ENCODE measurements around the gene ATP13A5. TPM values are rescaled to one million over a fixed set of nuclear protein-coding genes. Genes with fewer than 3 reads are reported as not detected.

ATP13A5 gene
- total RNA-seq, 1 experiment from 2014 or later: not detected

DNA sequence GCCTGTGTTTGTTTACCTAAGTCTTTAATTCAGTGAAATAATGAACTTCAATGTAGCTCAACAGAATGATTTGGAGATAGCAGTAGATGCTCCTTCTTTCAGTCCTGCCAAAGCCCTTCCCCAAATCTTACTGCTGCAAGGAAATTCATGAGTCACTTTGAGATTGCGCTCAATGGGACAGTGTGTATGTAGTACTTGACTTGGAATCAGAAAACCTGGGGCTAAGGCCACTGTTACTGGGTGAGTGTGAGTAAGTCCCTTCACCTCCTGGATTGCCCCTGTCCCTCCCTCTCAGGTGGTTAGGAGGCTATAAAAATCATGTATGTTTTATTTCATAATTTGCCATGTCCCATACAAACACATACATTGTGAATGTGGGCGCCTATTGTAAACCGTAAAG, 29.9 kb downstream of the ATP13A5 start:
- Histone ChIP-seq H3K27me3 (replicated peaks; ENCODE audit: insufficient read depth, low read depth, low read length, poor library complexity) (peaks cover 4% of the 10 kb centered on the region), H3K4me3 (ENCODE audit: low read depth, low read length, poor library complexity, severe bottlenecking) (no peak overlapping the region), H3K36me3 (ENCODE audit: insufficient read depth, low read length, poor library complexity, severe bottlenecking) (no peaks in the 10 kb centered on the region), H3K9me3 (ENCODE audit: low read depth, low read length, poor library complexity, severe bottlenecking) (no peaks in the 10 kb centered on the region), H3K4me1 (ENCODE audit: insufficient read depth, low read length, poor library complexity, severe bottlenecking) (no peaks in the 10 kb centered on the region), H3K27ac (ENCODE audit: low read depth, low read length, poor library complexity, severe bottlenecking) (no peak overlapping the region)
- intact Hi-C loops (cut with micrococcal nuclease; ENCODE audit: unreplicated experiment): no loop called here
- no peak for TF ChIP-seq EZH2 (IDR thresholded peaks at IDR 0.05; ENCODE audit: borderline replicate concordance, low read depth, low read length, poor library complexity, severe bottlenecking)
- TF ChIP-seq, protein P1, sequence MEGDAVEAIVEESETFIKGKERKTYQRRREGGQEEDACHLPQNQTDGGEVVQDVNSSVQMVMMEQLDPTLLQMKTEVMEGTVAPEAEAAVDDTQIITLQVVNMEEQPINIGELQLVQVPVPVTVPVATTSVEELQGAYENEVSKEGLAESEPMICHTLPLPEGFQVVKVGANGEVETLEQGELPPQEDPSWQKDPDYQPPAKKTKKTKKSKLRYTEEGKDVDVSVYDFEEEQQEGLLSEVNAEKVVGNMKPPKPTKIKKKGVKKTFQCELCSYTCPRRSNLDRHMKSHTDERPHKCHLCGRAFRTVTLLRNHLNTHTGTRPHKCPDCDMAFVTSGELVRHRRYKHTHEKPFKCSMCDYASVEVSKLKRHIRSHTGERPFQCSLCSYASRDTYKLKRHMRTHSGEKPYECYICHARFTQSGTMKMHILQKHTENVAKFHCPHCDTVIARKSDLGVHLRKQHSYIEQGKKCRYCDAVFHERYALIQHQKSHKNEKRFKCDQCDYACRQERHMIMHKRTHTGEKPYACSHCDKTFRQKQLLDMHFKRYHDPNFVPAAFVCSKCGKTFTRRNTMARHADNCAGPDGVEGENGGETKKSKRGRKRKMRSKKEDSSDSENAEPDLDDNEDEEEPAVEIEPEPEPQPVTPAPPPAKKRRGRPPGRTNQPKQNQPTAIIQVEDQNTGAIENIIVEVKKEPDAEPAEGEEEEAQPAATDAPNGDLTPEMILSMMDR (conservative IDR thresholded peaks at IDR 0.05; ENCODE audit: low read depth, low read length): no peak
- BruUV-seq (replicated peaks): no TSS peak
- CTCF ChIA-PET: no interaction called here
- no peak for DNase-seq (ENCODE audit: low spot score)
- POLR2A ChIA-PET (ENCODE audit: low non-redundant PET): no interaction called here

DNA sequence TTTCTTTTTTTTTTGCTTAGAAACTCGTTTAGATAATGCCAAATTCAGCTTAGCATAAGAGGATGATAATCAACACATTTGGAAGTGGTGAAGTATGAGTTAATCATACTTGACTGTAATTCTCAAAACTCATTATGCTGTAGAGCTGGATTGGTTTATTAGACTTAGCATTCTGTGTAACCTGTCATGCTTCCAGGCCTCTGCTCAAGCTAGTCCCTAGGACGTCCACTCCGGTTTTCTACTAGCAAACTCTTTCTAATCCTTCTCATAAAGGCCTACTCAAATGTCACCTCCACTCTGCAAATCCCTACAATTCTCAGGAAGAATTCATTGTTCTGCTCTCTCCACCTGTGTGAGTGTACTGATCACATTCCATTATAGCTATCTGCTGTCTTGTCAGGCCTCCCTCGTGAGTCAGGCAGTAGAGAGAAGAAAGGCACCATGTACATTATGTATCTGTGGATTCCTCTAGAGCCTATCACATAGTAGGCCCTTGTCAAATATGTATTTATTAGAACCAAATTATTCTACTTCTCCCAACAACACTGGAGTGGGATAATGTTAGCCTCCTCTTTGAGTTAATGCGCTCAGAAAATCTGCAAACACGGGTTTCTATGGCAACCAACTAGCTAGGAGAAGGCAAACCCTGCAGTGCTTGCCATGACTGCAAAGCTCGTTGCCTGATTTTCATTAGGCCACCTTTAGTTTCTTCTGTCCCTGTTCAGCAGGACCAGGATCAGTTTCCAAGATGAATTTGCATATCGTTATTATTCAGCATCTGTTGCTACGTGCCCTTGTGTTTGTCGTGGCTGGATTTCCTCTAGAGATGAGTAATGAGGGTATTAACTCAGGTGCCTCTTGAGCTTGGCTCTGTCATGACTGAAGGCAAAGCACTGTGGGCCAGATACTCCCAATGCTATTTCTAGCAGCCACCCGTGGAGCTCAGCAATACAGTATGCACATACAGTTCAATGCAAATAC, 30.7 kb downstream of the ATP13A5 start:
- no peak for DNase-seq (ENCODE audit: low spot score)
- Histone ChIP-seq H3K36me3 (ENCODE audit: insufficient read depth, low read length, poor library complexity, severe bottlenecking) (no peaks in the 10 kb centered on the region), H3K27ac (ENCODE audit: low read depth, low read length, poor library complexity, severe bottlenecking) (no peak overlapping the region), H3K4me1 (ENCODE audit: insufficient read depth, low read length, poor library complexity, severe bottlenecking) (no peaks in the 10 kb centered on the region), H3K4me3 (ENCODE audit: low read depth, low read length, poor library complexity, severe bottlenecking) (no peak overlapping the region), H3K27me3 (replicated peaks; ENCODE audit: insufficient read depth, low read depth, low read length, poor library complexity) (peaks cover 4% of the 10 kb centered on the region), H3K9me3 (ENCODE audit: low read depth, low read length, poor library complexity, severe bottlenecking) (no peaks in the 10 kb centered on the region)
- POLR2A ChIA-PET (ENCODE audit: low non-redundant PET): no interaction called here
- intact Hi-C loops (cut with micrococcal nuclease; ENCODE audit: unreplicated experiment): no loop called here
- no peak for TF ChIP-seq EZH2 (IDR thresholded peaks at IDR 0.05; ENCODE audit: borderline replicate concordance, low read depth, low read length, poor library complexity, severe bottlenecking)
- TF ChIP-seq, protein P1 (conservative IDR thresholded peaks at IDR 0.05; ENCODE audit: low read depth, low read length): no peak
- no TSS peak for BruUV-seq (replicated peaks)
- CTCF ChIA-PET: no interaction called here

DNA sequence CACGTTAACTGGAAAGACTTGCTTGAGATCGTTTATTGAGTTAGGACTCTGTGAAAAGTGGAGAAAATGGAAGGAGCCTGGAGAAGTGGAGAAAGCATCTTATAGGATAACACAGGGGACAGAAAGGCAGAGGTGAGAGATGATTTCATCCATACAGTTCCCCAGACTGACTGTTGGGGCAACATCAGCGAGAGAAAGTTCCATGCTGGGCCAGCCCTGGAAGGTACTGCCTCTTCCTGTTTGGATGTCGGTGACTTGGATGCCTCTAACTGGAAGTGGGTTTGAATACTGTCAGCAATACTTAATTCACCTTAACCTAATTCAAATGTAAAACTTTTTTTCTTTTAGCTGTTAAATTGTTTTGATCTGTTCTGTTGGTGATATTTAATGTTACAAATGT, 32.3 kb downstream of the ATP13A5 start:
- Histone ChIP-seq H3K36me3 (ENCODE audit: insufficient read depth, low read length, poor library complexity, severe bottlenecking) (no peaks in the 10 kb centered on the region), H3K4me1 (ENCODE audit: insufficient read depth, low read length, poor library complexity, severe bottlenecking) (no peaks in the 10 kb centered on the region), H3K27me3 (replicated peaks; ENCODE audit: insufficient read depth, low read depth, low read length, poor library complexity) (no peaks in the 10 kb centered on the region), H3K4me3 (ENCODE audit: low read depth, low read length, poor library complexity, severe bottlenecking) (no peak overlapping the region), H3K27ac (ENCODE audit: low read depth, low read length, poor library complexity, severe bottlenecking) (no peak overlapping the region), H3K9me3 (ENCODE audit: low read depth, low read length, poor library complexity, severe bottlenecking) (no peaks in the 10 kb centered on the region)
- intact Hi-C loops (cut with micrococcal nuclease; ENCODE audit: unreplicated experiment): no loop called here
- POLR2A ChIA-PET (ENCODE audit: low non-redundant PET): no interaction called here
- TF ChIP-seq EZH2 (IDR thresholded peaks at IDR 0.05; ENCODE audit: borderline replicate concordance, low read depth, low read length, poor library complexity, severe bottlenecking): no peak
- TF ChIP-seq, protein P1 (conservative IDR thresholded peaks at IDR 0.05; ENCODE audit: low read depth, low read length): no peak
- no TSS peak for BruUV-seq (replicated peaks)
- DNase-seq (ENCODE audit: low spot score): no peak
- CTCF ChIA-PET: no interaction called here
